IMR-90 (cell line): ENCODE results near the gene ZNF714. TPM values are rescaled to one million over a fixed set of nuclear protein-coding genes. Genes with fewer than 3 reads are reported as not detected.

Experiments used
- ATAC-seq: fragments of 200-7000 bp; cut with Tn5 transposase; 2 replicates; pipeline ENCODE4 v1.9.1; 2020; ENCODE audit warnings: low read depth, mild to moderate bottlenecking, moderate library complexity
- BruUV-seq: library from RNA; stranded (reverse); fragments of 400-500 nt; replicated peaks from 2 replicates; lab custom pipeline; 2021; lab: Mats Ljungman, UMichigan
- CTCF ChIA-PET: fragments of 300-600 bp; formaldehyde crosslinking; extraction: SDS; loops from one replicate; lab custom pipeline; 2021; ENCODE audit warnings: antibody characterized with exemption; lab: Yijun Ruan, JAX
- POLR2A ChIA-PET: fragments of 300-600 bp; sonication (Branson Sonifier 250); formaldehyde crosslinking; loops from one replicate; lab custom pipeline; 2022; ENCODE audit warnings: antibody characterized with exemption; ENCODE audit not compliant: unreplicated experiment; lab: Charles Lee
- DNase-seq: peaks from one replicate; pipeline ENCODE4 v3.0.0; 2013
- H2AFZ ChIP-seq: replicated peaks from 2 replicates; pipeline ENCODE3; 2013; ENCODE audit warnings: low read length, mild to moderate bottlenecking; ENCODE audit not compliant: poor library complexity
- H2AK5ac ChIP-seq: 2 replicates; pipeline ENCODE4 v1.6.1; 2013; ENCODE audit warnings: low read depth, low read length, inconsistent platforms
- H2AK9ac ChIP-seq: replicated peaks from 2 replicates; pipeline ENCODE3; 2013; ENCODE audit warnings: mild to moderate bottlenecking, low read depth, low read length, moderate library complexity; ENCODE audit not compliant: poor library complexity
- H2BK120ac ChIP-seq: 2 replicates; pipeline ENCODE4 v1.6.1; 2013; ENCODE audit warnings: low read depth, low read length, inconsistent platforms
- H2BK15ac ChIP-seq: 3 replicates; pipeline ENCODE4 v1.6.1; 2013; ENCODE audit warnings: low read depth, low read length, inconsistent platforms
- H2BK20ac ChIP-seq: 2 replicates; pipeline ENCODE4 v1.6.1; 2013; ENCODE audit warnings: low read depth, mild to moderate bottlenecking, inconsistent platforms, low read length, moderate library complexity
- H2BK5ac ChIP-seq: 2 replicates; pipeline ENCODE4 v1.6.1; 2013; ENCODE audit warnings: mild to moderate bottlenecking, low read depth, low read length, inconsistent platforms; ENCODE audit not compliant: poor library complexity, severe bottlenecking
- H3K14ac ChIP-seq: replicated peaks from 2 replicates; pipeline ENCODE4 v1.6.1; 2013; ENCODE audit warnings: low read depth, low read length, inconsistent platforms
- H3K18ac ChIP-seq: 2 replicates; pipeline ENCODE4 v1.6.1; 2013; ENCODE audit warnings: low read depth, low read length, control low read depth
- H3K23ac ChIP-seq: 2 replicates; pipeline ENCODE4 v1.6.1; 2013; ENCODE audit warnings: low read depth, low read length, inconsistent platforms
- H3K27ac ChIP-seq: 2 replicates; pipeline ENCODE4 v1.5.1; 2013; ENCODE audit warnings: mild to moderate bottlenecking, control low read depth, low read length; ENCODE audit not compliant: insufficient read depth
- H3K27me3 ChIP-seq: 2 replicates; pipeline ENCODE4 v1.6.1; 2013; ENCODE audit warnings: low read length; ENCODE audit not compliant: control insufficient read depth, insufficient read depth
- H3K36me3 ChIP-seq: 2 replicates; pipeline ENCODE4 v1.6.1; 2013; ENCODE audit warnings: low read length, mixed read lengths; ENCODE audit not compliant: control insufficient read depth, insufficient read depth
- H3K4ac ChIP-seq: 2 replicates; pipeline ENCODE4 v1.6.1; 2013; ENCODE audit warnings: low read depth, low read length, inconsistent platforms
- H3K4me1 ChIP-seq: 2 replicates; pipeline ENCODE4 v1.6.1; 2013; ENCODE audit warnings: low read length, mixed read lengths; ENCODE audit not compliant: control insufficient read depth, insufficient read depth
- H3K4me2 ChIP-seq: 2 replicates; pipeline ENCODE4 v1.6.1; 2013; ENCODE audit warnings: low read depth, mild to moderate bottlenecking, control low read depth, low read length, moderate library complexity
- H3K4me3 ChIP-seq: 2 replicates; pipeline ENCODE4 v1.5.1; 2013; ENCODE audit warnings: low read depth, mild to moderate bottlenecking, control low read depth, low read length, moderate library complexity; ENCODE audit not compliant: insufficient read depth
- H3K56ac ChIP-seq: 2 replicates; pipeline ENCODE4 v1.6.1; 2013; ENCODE audit warnings: low read length, inconsistent platforms; ENCODE audit not compliant: insufficient read depth; ENCODE audit errors: extremely low read depth
- H3K79me1 ChIP-seq, 2 experiments: 2 replicates each; pipeline ENCODE4 v1.6.1; 2013; ENCODE audit warnings: low read length in 2 of 2, inconsistent platforms in 1 of 2, low read depth in 1 of 2
- H3K9ac ChIP-seq: 2 replicates; pipeline ENCODE4 v1.6.1; 2013; ENCODE audit warnings: low read depth, low read length, control low read depth
- H3K9me1 ChIP-seq: 2 replicates; pipeline ENCODE4 v1.6.1; 2013; ENCODE audit warnings: low read length, inconsistent platforms; ENCODE audit not compliant: insufficient read depth
- H3K9me3 ChIP-seq: 2 replicates; pipeline ENCODE4 v1.6.1; 2013; ENCODE audit warnings: low read length; ENCODE audit not compliant: control insufficient read depth, insufficient read depth
- H4K20me1 ChIP-seq: 2 replicates; pipeline ENCODE4 v1.6.1; 2013; ENCODE audit warnings: low read length, inconsistent platforms; ENCODE audit not compliant: insufficient read depth
- H4K5ac ChIP-seq: 2 replicates; pipeline ENCODE4 v1.6.1; 2013; ENCODE audit warnings: mild to moderate bottlenecking, low read depth, low read length, control low read depth
- H4K8ac ChIP-seq, 2 experiments: 2 replicates each; pipeline ENCODE4 v1.6.1; 2013; ENCODE audit warnings: low read depth in 2 of 2, low read length in 2 of 2, control low read depth in 1 of 2, inconsistent platforms in 1 of 2
- H4K91ac ChIP-seq: 2 replicates; pipeline ENCODE4 v1.6.1; 2013; ENCODE audit warnings: low read depth, low read length, inconsistent platforms; ENCODE audit not compliant: insufficient read depth
- CHD1 ChIP-seq: IDR thresholded peaks from 2 replicates; pipeline ENCODE4 v1.6.1; 2012; ENCODE audit warnings: low read depth, low read length, improper control_type of control experiment
- CTCF ChIP-seq: conservative IDR thresholded peaks from 2 replicates; pipeline ENCODE4 v1.5.1; 2012; ENCODE audit warnings: mild to moderate bottlenecking, low read depth, low read length, improper control_type of control experiment
- MAZ ChIP-seq: IDR thresholded peaks from 2 replicates; pipeline ENCODE4 v1.6.1; 2012; ENCODE audit warnings: low read depth, mild to moderate bottlenecking, low read length, improper control_type of control experiment, moderate library complexity, borderline replicate concordance
- MXI1 ChIP-seq: IDR thresholded peaks from 2 replicates; pipeline ENCODE4 v1.6.1; 2012; ENCODE audit warnings: low read depth, mild to moderate bottlenecking, low read length, moderate library complexity, borderline replicate concordance
- NFE2L2 ChIP-seq: fragments of 150-350 bp; IDR thresholded peaks from 2 replicates; pipeline ENCODE4 v1.6.1; 2016; ENCODE audit warnings: low read depth, mild to moderate bottlenecking, low read length
- RAD21 ChIP-seq: IDR thresholded peaks from 2 replicates; pipeline ENCODE4 v1.6.1; 2012; ENCODE audit warnings: low read length, improper control_type of control experiment
- RCOR1 ChIP-seq: IDR thresholded peaks from 2 replicates; pipeline ENCODE4 v1.6.1; 2012; ENCODE audit warnings: mild to moderate bottlenecking, low read length, improper control_type of control experiment; ENCODE audit not compliant: insufficient replicate concordance
- SMC3 ChIP-seq: fragments of 150-350 bp; IDR thresholded peaks from 2 replicates; pipeline ENCODE4 v1.6.1; 2016; ENCODE audit warnings: low read depth, mild to moderate bottlenecking, antibody characterized with exemption, low read length, moderate library complexity
- USF2 ChIP-seq: fragments of 150-350 bp; IDR thresholded peaks from 2 replicates; pipeline ENCODE4 v1.6.1; 2017; ENCODE audit warnings: mild to moderate bottlenecking, antibody characterized with exemption, low read length, low read depth
- WGBS, 2 experiments: methylation state at CpG; one replicate each; pipeline versions ENCODE4 v1.1.5 to v1.1.7; 2013; ENCODE audit warnings: missing lambda C conversion rate in 2 of 2; ENCODE audit not compliant: insufficient read length in 1 of 2; ENCODE audit errors: extremely low coverage in 2 of 2; 5-methylcytosine and 5-hydroxymethylcytosine counted together
- dilution Hi-C: fragments of 300-500 bp; cut with HindIII; formaldehyde crosslinking; loops from one replicate; pipeline ENCODE4 v1.14.3; 2018; ENCODE audit warnings: low sequenced_read_pairs; ENCODE audit not compliant: unreplicated experiment
- in situ Hi-C: fragments of 300-500 bp; cut with MboI; formaldehyde crosslinking; loops from 3 replicates; pipeline ENCODE4 v1.14.3; 2019; ENCODE audit warnings: low sequenced_read_pairs, inconsistent platforms, mixed read lengths
- intact Hi-C: fragments of 100-400 bp; cut with micrococcal nuclease; formaldehyde crosslinking; loops from 2 replicates; pipeline ENCODE4 v1.10.0; 2022
- polyA plus RNA-seq, 3 experiments: library from polyadenylated mRNA; depleted of rRNA; stranded (reverse); fragments of >200 nt; gene quantifications; 2 replicates each; pipeline ENCODE4 v1.2.3, GENCODE V29; 2012; ENCODE audit warnings: low replicate concordance in 1 of 3
- total RNA-seq: library from RNA; depleted of rRNA; stranded (reverse); fragments of >200 nt; gene quantifications from 2 replicates; pipeline ENCODE4 v1.2.3, GENCODE V29; 2012

Gene ZNF714
- total and polyA plus RNA-seq, 2 of the 4 experiments (the other 2 are of a cell fraction) = 7.2 to 14.3 TPM

GRCh38 chr19:21098291-21098690 lies 16.3 kb downstream of the ZNF714 start:
- Histone ChIP-seq H3K18ac (no peak overlapping the region), H3K4me3 (no peak overlapping the region), H4K8ac (no peak overlapping the region), H3K23ac (no peak overlapping the region), H2AK9ac (no peak overlapping the region), H4K5ac (no peak overlapping the region), H4K20me1 (no peaks in the 10 kb centered on the region), H3K27ac (no peak overlapping the region), H2AK5ac (no peak overlapping the region), H3K4ac (no peak overlapping the region), H2BK15ac (no peak overlapping the region), H3K79me1 (peaks cover 20 to 23% of the 10 kb centered on the region in 2 experiments), H3K9ac (no peak overlapping the region), H2AFZ (no peak overlapping the region), H3K36me3 (peaks cover 1% of the 10 kb centered on the region; the same call in 1 of the 2 replicates), H3K9me1 (no peaks in the 10 kb centered on the region), H3K9me3 (no peaks in the 10 kb centered on the region), H3K56ac (no peak overlapping the region), H2BK20ac (no peak overlapping the region), H3K4me1 (no peaks in the 10 kb centered on the region), H3K4me2 (no peak overlapping the region), H2BK120ac (no peak overlapping the region), H4K91ac (no peak overlapping the region), H3K27me3 (no peaks in the 10 kb centered on the region), H3K14ac (no peak overlapping the region), H2BK5ac (no peak overlapping the region)
- in situ Hi-C loops (no loop called here), dilution Hi-C loops (no loop called here), intact Hi-C loops (no loop called here)
- CTCF ChIA-PET = no interaction called here
- POLR2A ChIA-PET = no interaction called here
- no peak for TF ChIP-seq RAD21
- TF ChIP-seq CHD1 = no peak
- TF ChIP-seq SMC3 = no peak
- TF ChIP-seq MAZ = no peak
- TF ChIP-seq USF2 = no peak
- no peak for TF ChIP-seq CTCF
- TF ChIP-seq MXI1 = no peak
- TF ChIP-seq RCOR1 = no peak
- no peak for TF ChIP-seq NFE2L2
- no peak for ATAC-seq
- no CpG with 5 or more reads among the region's 2 CpGs for WGBS, 2 experiments
- no TSS peak for BruUV-seq
- no peak for DNase-seq
